HFF-Myc (cell line): Measurements from ENCODE around the gene OR10C1.

Experiments
- DNase-seq: peaks from one replicate; pipeline ENCODE4 v3.0.0-alpha.2; 2011; ENCODE audit warnings: low read depth; ENCODE audit errors: extremely low read depth
- H3K4me3 ChIP-seq: replicated peaks from 2 replicates; pipeline ENCODE4 v1.5.1; 2011; ENCODE audit warnings: low read depth, mild to moderate bottlenecking, control low read depth, low read length
- CTCF ChIP-seq: IDR thresholded peaks from 2 replicates; pipeline ENCODE4 v1.5.1; 2012; ENCODE audit warnings: mild to moderate bottlenecking, low read depth, low read length, control low read depth; ENCODE audit errors: missing control alignments

The OR10C1 gene

DNA sequence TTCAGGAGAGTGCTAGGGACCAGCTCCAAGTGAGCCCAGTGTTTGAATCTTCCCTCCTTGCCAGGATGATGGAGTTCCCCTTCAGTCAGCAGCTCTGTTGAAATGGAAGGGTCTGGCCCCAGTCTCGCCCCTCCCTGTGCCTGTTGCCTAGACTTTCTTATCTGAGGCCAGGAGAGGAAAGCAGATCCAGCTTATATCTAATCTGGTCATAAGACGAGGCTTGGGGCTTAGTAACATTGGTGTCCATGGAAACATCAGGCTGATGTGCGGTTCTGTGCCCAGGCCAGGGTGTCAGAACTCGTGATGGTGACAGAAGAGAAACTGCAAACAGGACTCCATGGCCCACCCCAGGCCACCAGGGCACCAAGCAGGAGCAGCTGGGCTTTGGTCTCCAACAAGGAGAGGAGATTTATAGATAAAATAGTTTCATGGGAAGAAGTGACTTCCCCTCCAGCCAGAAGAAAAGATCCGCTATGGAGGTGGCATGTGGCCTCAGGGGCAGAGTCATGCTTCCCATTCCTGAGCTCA lies 38.9 kb downstream of the OR10C1 start:
- no peak for TF ChIP-seq CTCF
- H3K4me3 ChIP-seq: no peak overlapping the region
- no peak for DNase-seq

DNA sequence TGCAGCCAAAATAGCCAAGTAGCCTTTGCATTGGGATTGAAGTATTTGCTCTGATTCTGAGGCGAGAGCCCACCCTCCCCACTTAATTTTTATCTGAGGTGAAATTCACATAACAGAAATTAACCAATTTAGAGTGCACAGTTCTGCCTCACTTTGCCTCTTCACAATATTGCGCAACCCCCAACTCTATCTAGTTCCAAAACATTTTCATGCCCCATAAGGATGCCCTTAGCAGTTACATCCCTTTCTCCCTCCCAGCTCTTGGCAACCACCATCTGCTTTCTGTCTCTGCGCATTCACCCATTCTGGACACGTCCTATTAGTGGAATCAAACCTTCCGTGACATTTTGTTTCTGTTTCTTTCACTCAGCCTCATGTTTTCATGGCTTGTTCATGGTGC lies 39.6 kb downstream of the OR10C1 start:
- no peak for TF ChIP-seq CTCF
- H3K4me3 ChIP-seq: no peak overlapping the region
- DNase-seq: no peak

GRCh38 chr6:29479560-29479959 lies 40.5 kb downstream of the OR10C1 start:
- TF ChIP-seq CTCF: no peak
- DNase-seq: no peak
- H3K4me3 ChIP-seq: no peak overlapping the region

DNA sequence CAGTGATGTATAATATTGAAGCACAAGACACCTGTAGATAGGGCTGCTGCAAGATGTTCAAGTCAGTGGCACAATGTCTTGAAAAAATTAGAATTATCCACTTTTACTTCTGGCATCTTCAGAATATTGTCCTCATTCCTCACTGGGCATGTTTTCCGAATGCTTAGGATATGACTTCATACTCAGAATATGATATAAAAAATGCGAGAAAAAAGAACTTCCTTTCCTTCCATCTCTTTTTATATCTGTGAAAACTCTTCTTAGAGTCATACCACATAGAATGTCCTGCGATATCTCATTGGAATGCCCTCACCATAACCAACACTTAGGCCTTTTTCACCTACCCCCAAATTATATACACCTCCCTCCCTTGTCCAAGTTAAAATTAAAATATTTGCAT lies 44.1 kb downstream of the OR10C1 start:
- DNase-seq: no peak
- H3K4me3 ChIP-seq: no peak overlapping the region
- TF ChIP-seq CTCF: no peak

DNA sequence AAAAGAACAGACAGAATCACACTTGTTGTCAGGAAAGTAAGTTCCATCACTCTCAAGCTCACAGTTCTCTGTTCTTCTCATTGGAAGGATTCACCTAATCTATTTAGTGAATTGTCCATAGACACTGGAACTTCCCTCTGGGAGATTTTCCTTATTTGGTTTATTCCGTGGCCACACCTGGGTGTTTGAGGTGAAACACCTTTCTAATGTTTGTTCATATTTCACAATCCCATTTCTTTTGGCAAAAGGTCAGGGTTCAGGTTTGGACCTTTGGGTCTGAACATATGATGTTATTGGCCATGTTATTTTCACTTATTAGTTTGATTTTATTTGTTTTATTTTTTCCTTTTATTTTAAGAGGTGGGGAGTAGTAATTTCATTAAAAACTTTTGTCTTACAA lies 44.6 kb downstream of the OR10C1 start:
- no peak for DNase-seq
- no peak for TF ChIP-seq CTCF
- H3K4me3 ChIP-seq: no peak overlapping the region

GRCh38 chr6:29486577-29486976 lies 47.5 kb downstream of the OR10C1 start:
- no peak for DNase-seq
- TF ChIP-seq CTCF: no peak
- H3K4me3 ChIP-seq: no peak overlapping the region

DNA sequence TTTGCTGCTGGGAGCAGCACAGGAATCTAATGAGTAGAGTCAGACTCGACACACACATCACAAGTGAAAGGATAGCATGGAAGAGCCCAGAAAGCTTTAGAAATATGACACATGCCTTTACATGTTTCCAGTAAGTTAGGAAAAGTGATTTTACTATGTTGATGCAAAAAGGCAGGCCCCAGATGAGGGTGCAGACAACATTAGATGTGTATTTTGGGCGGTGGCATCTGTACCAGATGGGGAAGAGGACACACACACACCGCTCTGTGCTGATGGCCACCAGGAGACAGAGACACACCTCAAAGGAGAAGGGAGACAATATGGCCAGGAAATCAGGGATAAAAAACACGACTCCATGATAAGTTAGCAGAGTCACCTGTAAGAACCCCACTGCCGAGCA lies 48.0 kb downstream of the OR10C1 start:
- no peak for DNase-seq
- TF ChIP-seq CTCF: no peak
- H3K4me3 ChIP-seq: no peak overlapping the region
